ENCODE data around the gene SDR9C7.
"Not testable (repeated sequence)": the region's sequence is repeated elsewhere in the genome, so short reads cannot be mapped to it uniquely, and the experiment has no call there.

SDR9C7 gene

DNA sequence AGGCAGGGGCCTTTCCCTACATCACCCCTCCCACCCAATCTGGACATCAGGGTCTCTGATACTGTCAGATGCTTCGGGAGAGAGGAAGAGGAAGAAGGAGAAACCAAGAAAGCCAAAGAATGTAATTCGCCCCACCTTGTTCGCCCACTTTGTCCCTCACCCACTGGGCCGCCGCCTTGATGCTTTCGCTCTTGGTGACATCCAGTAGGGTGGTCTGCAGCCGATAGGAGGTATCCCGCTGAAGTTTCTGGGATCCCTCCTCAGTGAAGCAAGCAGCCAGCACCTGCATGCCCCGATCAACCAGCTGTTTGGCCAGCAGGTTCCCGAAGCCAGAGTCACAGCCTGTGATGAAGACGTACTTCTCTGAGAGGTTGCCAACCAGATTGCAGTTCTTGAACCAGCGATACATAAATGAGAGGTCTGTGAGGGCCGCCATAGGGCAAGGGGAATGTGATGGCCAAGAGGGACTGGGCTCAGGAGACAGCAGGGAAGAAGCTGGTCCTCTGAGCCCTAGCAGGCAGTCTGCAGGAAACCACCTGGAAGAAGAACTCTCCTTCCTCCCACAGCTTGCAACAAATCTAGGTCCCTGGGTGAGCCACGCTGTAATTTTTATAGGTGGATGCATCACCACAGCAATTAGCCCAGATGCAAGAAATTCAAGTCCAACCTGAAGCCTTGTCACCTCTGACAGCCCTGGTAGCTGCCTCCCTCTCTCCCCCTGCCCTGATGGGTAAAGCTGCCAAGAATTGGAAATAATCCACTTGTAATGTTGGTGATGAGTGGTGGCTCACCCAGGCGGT lies at the start of gene SDR9C7:
SDR9C7 (minus strand) TSS at position 583 of the 800 bp plus-strand sequence; CDS start at position 436, 147 bp downstream.
- Histone ChIP-seq H3K27ac (ENCODE audit: low read length) (no peak within 1 kb of the TSS), H3K27me3 (ENCODE audit: control insufficient read depth in 1 of 2, insufficient read depth in 2 of 2, low read length in 2 of 2) (no peaks in the 10 kb centered on the region), H3K9me3 (ENCODE audit: control insufficient read depth in 2 of 2, low read length in 2 of 2) (no peaks in the 10 kb centered on the region), H3K9ac (ENCODE audit: low read length in 2 of 2) (no peak within 1 kb of the TSS), H3K4me1 (ENCODE audit: control insufficient read depth, insufficient read depth, low read length) (no peaks in the 10 kb centered on the region), H3K4me3 (ENCODE audit: low read length in 2 of 2) (no peak within 1 kb of the TSS), H3K36me3 (ENCODE audit: control insufficient read depth in 2 of 2, insufficient read depth in 2 of 2, low read length in 2 of 2) (no peaks in the 10 kb centered on the region)

DNA sequence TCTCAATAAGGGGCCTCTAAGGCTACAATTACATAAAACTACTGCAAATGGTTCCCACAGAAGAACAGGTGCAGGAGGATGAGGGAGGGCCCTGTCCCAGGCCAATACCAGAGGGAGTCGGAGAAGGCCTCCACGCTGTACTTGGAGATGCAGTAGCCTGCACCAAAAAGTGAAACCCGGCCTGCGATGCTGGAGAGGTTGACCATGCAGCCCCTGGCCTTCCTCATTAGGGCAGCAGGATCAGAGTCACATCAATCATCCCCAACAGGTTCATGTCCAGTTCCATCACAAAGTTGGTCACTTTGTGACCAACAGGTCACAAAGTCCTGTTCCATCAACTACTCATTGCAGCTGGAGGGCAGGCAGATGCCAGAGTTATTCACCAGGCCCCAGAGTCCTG lies 49.2 kb upstream of the SDR9C7 start:
- no peak overlapping the region for H3K4me3 ChIP-seq (ENCODE audit: low read length in 2 of 2)
- no peak overlapping the region for H3K9ac ChIP-seq (ENCODE audit: low read length in 2 of 2)
- no peaks in the 10 kb centered on the region for H3K9me3 ChIP-seq (ENCODE audit: control insufficient read depth in 2 of 2, low read length in 2 of 2)
- no peaks in the 10 kb centered on the region for H3K36me3 ChIP-seq (ENCODE audit: control insufficient read depth in 2 of 2, insufficient read depth in 2 of 2, low read length in 2 of 2)
- peaks cover 4% of the 10 kb centered on the region for H3K4me1 ChIP-seq (ENCODE audit: control insufficient read depth, insufficient read depth, low read length)
- H3K27me3 ChIP-seq (ENCODE audit: control insufficient read depth in 1 of 2, insufficient read depth in 2 of 2, low read length in 2 of 2): no peaks in the 10 kb centered on the region
- H3K27ac ChIP-seq (ENCODE audit: low read length): no peak overlapping the region

DNA sequence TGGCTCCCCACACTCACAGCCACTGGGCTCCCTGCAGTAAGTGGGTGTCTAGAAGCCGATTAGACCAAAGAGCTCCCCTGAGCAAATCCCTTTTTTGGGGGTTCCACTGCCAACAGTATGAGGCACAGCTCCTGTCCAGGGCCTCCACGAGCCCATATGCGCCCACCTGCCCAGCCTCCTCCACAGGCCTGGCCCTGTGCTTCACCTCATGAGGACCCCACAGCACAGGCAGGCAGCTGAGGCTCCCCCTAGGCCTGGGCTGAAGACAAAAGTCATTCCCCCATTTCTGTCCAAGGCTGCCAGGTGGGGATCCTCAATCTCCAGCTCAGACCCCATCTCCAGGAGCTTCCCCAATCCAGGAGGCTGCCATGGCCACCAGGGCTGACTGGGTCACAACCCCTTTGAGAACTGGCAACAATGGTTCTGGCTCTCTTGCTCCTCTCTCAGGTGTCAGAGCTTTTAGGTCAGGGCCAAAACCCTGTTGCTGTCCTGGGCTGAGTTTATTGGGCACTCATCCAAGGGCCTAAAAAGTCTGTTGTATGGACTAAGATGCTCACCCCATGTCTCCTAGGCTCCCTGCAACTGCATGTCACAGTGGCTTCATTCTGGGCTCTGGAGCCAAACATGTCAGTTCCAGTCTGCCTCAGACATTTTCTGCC lies 48.5 kb upstream of the SDR9C7 start:
- H3K9ac ChIP-seq (ENCODE audit: low read length in 2 of 2); H3K36me3 ChIP-seq (ENCODE audit: control insufficient read depth in 2 of 2, insufficient read depth in 2 of 2, low read length in 2 of 2); H3K4me1 ChIP-seq (ENCODE audit: control insufficient read depth, insufficient read depth, low read length); H3K27me3 ChIP-seq (ENCODE audit: control insufficient read depth in 1 of 2, insufficient read depth in 2 of 2, low read length in 2 of 2); H3K4me3 ChIP-seq (ENCODE audit: low read length in 2 of 2); H3K9me3 ChIP-seq (ENCODE audit: control insufficient read depth in 2 of 2, low read length in 2 of 2); H3K27ac ChIP-seq (ENCODE audit: low read length): not testable (repeated sequence)

DNA sequence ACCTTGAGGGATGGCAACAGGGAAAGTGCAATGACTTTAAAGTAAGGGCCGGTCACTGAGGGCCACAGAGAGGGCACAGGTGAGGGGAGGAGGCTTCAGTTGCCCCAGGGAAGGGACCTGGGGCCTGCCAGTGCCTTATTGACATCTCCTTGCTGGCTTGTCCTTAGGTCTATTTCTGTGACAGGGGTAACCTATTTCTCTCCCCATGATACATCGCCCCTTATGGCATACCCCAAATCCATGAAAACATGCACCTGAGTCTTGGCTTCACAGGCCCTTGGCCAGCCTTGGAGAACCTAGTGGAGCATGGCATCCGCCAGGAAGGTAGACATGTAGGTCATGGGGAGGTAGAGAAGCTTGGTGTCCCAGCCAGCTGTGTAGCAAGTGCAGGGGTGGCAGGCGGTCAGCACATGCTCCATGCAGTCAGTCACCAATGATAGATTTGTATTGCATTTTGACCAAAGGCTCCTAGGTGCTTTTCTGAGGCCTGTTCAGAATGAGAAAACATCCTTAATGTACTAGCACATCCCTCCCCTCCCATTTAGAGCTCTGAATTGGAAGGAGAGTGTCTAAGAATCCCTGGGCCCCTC lies 46.8 kb upstream of the SDR9C7 start:
- no peak overlapping the region for H3K9ac ChIP-seq (ENCODE audit: low read length in 2 of 2)
- H3K27ac ChIP-seq (ENCODE audit: low read length): no peak overlapping the region
- no peaks in the 10 kb centered on the region for H3K27me3 ChIP-seq (ENCODE audit: control insufficient read depth in 1 of 2, insufficient read depth in 2 of 2, low read length in 2 of 2)
- no peak overlapping the region for H3K4me3 ChIP-seq (ENCODE audit: low read length in 2 of 2)
- no peaks in the 10 kb centered on the region for H3K4me1 ChIP-seq (ENCODE audit: control insufficient read depth, insufficient read depth, low read length)
- no peaks in the 10 kb centered on the region for H3K36me3 ChIP-seq (ENCODE audit: control insufficient read depth in 2 of 2, insufficient read depth in 2 of 2, low read length in 2 of 2)
- H3K9me3 ChIP-seq (ENCODE audit: control insufficient read depth in 2 of 2, low read length in 2 of 2): no peaks in the 10 kb centered on the region

DNA sequence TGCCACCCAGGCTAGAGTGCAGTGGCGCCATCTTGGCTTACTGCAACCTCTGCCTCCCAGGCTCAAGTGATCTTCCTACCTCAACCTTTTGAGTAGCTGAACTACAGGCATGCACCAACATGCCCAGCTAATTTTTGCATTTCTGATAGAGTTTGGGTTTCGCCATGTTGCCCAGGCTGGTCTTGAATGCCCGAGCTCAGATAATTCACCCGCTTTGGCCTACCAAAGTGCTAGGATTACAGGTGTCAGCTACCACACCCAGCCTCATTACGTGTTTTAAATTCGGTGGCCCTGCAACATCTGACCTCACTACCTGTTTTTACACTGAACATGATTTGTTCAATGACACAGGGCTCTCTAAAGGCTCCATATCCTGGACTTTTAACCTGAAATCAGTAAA lies 46.1 kb upstream of the SDR9C7 start:
- no peaks in the 10 kb centered on the region for H3K27me3 ChIP-seq (ENCODE audit: control insufficient read depth in 1 of 2, insufficient read depth in 2 of 2, low read length in 2 of 2)
- H3K9me3 ChIP-seq (ENCODE audit: control insufficient read depth in 2 of 2, low read length in 2 of 2): no peaks in the 10 kb centered on the region
- no peaks in the 10 kb centered on the region for H3K36me3 ChIP-seq (ENCODE audit: control insufficient read depth in 2 of 2, insufficient read depth in 2 of 2, low read length in 2 of 2)
- no peak overlapping the region for H3K27ac ChIP-seq (ENCODE audit: low read length)
- H3K4me1 ChIP-seq (ENCODE audit: control insufficient read depth, insufficient read depth, low read length): no peaks in the 10 kb centered on the region
- H3K4me3 ChIP-seq (ENCODE audit: low read length in 2 of 2): no peak overlapping the region
- H3K9ac ChIP-seq (ENCODE audit: low read length in 2 of 2): no peak overlapping the region

DNA sequence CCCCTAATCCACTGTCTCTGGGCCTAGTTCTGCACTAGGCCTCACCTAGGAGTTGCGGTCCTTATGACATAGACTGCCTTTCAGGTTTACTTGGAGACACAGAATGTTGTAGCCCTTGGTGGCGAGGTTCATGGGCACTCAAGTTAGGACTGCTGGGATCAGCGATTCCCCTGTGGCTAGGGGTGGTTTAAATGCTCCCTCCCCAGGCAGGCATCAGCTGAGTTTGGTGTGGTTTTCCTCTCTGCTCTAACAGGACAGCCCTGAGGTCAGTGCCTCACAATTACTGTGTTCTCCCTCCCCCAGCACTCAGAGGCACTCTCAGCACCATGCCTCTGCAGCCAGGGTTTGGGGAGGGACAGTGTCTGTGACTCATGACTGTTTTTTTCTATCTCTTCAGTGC lies 45.4 kb upstream of the SDR9C7 start:
- Histone ChIP-seq H3K27me3 (ENCODE audit: control insufficient read depth in 1 of 2, insufficient read depth in 2 of 2, low read length in 2 of 2) (no peaks in the 10 kb centered on the region), H3K4me1 (ENCODE audit: control insufficient read depth, insufficient read depth, low read length) (no peaks in the 10 kb centered on the region), H3K4me3 (ENCODE audit: low read length in 2 of 2) (no peak overlapping the region), H3K36me3 (ENCODE audit: control insufficient read depth in 2 of 2, insufficient read depth in 2 of 2, low read length in 2 of 2) (no peaks in the 10 kb centered on the region), H3K9me3 (ENCODE audit: control insufficient read depth in 2 of 2, low read length in 2 of 2) (no peaks in the 10 kb centered on the region), H3K27ac (ENCODE audit: low read length) (no peak overlapping the region), H3K9ac (ENCODE audit: low read length in 2 of 2) (no peak overlapping the region)

DNA sequence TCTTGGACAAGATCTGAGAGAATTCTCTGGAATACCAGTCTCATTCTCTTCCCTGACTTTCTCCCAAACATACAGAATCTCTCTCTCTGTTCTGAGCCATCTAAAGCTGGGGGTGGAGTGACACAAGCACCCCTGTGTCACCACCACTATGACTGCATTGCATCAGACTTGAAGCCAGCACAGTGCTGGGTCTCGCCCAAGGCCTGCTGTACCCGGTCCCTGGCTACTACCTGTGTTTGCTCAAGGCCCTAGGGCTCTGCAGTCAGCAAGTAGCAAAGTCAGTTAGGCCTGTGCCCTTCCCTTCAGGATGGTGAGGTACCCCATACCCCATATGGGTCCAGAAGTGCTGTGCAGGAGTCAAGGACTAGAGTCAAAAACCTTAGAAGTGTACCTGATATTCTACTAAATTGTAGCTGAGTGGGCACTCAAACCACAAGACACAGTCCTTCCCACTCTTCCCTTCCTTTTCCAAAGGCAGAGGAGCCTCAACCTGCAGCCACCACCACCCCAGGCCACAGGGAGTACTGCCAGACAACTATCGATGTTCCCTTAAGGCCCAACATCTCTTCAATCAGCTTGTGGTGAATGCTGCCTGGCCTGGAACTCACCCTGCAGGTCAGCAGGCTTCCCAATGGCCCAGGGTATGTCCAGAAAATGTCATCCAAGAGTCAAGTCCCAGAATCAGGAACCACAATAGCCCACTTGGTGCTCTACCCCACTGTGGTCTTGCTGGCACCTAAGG lies 44.4 kb upstream of the SDR9C7 start:
- no peaks in the 10 kb centered on the region for H3K4me1 ChIP-seq (ENCODE audit: control insufficient read depth, insufficient read depth, low read length)
- no peak overlapping the region for H3K9ac ChIP-seq (ENCODE audit: low read length in 2 of 2)
- no peaks in the 10 kb centered on the region for H3K9me3 ChIP-seq (ENCODE audit: control insufficient read depth in 2 of 2, low read length in 2 of 2)
- H3K27ac ChIP-seq (ENCODE audit: low read length): no peak overlapping the region
- no peaks in the 10 kb centered on the region for H3K27me3 ChIP-seq (ENCODE audit: control insufficient read depth in 1 of 2, insufficient read depth in 2 of 2, low read length in 2 of 2)
- H3K4me3 ChIP-seq (ENCODE audit: low read length in 2 of 2): no peak overlapping the region
- no peaks in the 10 kb centered on the region for H3K36me3 ChIP-seq (ENCODE audit: control insufficient read depth in 2 of 2, insufficient read depth in 2 of 2, low read length in 2 of 2)

DNA sequence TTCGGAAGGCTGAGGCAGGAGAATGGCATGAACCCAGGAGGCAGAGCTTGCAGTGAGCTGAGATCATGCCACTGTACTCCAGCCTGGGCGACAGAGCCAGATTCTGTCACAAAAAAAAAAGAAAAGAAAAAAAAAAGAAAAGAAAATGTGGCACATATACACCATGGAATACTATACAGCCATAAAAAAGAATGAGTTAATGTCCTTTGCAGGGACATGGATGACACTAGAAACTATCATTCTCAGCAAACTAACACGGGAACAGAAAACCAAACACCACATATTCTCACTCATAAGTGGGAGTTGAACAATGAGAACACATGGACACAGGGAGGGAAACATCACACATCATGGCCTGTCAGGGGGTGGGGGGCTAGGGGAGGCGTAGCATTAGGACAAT lies 43.2 kb upstream of the SDR9C7 start:
- H3K36me3 ChIP-seq (ENCODE audit: control insufficient read depth in 2 of 2, insufficient read depth in 2 of 2, low read length in 2 of 2): not testable (repeated sequence)

DNA sequence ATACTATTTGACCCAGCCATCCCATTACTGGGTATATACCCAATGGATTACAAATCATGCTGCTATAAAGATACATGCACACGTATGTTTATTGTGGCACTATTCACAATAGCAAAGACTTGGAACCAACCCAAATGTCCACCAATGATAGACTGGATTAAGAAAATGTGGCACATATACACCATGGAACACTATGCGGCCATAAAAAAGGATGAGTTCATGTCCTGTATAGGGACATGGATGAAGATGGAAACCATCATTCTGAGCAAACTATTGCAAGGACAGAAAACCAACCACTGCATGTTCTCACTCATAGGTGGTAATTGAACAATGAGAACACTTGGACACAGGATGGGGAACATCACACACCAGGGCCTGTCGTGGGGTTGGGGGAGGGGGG lies 40.0 kb upstream of the SDR9C7 start:
- not testable (repeated sequence) for H3K27me3 ChIP-seq (ENCODE audit: control insufficient read depth in 1 of 2, insufficient read depth in 2 of 2, low read length in 2 of 2); H3K4me1 ChIP-seq (ENCODE audit: control insufficient read depth, insufficient read depth, low read length); H3K9me3 ChIP-seq (ENCODE audit: control insufficient read depth in 2 of 2, low read length in 2 of 2); H3K36me3 ChIP-seq (ENCODE audit: control insufficient read depth in 2 of 2, insufficient read depth in 2 of 2, low read length in 2 of 2); H3K9ac ChIP-seq (ENCODE audit: low read length in 2 of 2); H3K27ac ChIP-seq (ENCODE audit: low read length); H3K4me3 ChIP-seq (ENCODE audit: low read length in 2 of 2)

More for the DNA sequence above, 43.2 kb upstream of the SDR9C7 start:
- not testable (repeated sequence) for H3K27me3 ChIP-seq (ENCODE audit: control insufficient read depth in 1 of 2, insufficient read depth in 2 of 2, low read length in 2 of 2); H3K9ac ChIP-seq (ENCODE audit: low read length in 2 of 2); H3K4me1 ChIP-seq (ENCODE audit: control insufficient read depth, insufficient read depth, low read length); H3K9me3 ChIP-seq (ENCODE audit: control insufficient read depth in 2 of 2, low read length in 2 of 2); H3K27ac ChIP-seq (ENCODE audit: low read length); H3K4me3 ChIP-seq (ENCODE audit: low read length in 2 of 2)

DNA sequence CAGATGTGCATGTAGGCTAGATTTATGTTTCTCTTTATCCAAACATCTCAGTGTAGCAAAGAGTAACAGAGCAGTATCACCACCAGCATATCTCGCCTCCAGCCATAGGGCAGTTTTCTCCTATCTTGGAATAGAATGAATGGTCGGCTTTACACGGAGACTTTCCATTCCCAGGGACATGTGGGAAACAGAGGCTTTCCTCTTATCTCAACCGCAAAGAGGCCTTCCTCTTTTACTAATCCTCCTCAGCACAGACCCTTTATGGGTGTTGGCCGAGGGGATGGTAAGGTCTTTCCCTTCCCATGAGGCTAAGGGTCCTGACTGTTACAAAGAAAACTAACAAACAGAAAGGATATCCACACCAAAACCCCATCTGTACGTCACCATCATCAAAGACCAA lies 34.7 kb upstream of the SDR9C7 start:
- not testable (repeated sequence) for H3K4me1 ChIP-seq (ENCODE audit: control insufficient read depth, insufficient read depth, low read length); H3K9ac ChIP-seq (ENCODE audit: low read length in 2 of 2); H3K9me3 ChIP-seq (ENCODE audit: control insufficient read depth in 2 of 2, low read length in 2 of 2); H3K4me3 ChIP-seq (ENCODE audit: low read length in 2 of 2); H3K27me3 ChIP-seq (ENCODE audit: control insufficient read depth in 1 of 2, insufficient read depth in 2 of 2, low read length in 2 of 2); H3K27ac ChIP-seq (ENCODE audit: low read length); H3K36me3 ChIP-seq (ENCODE audit: control insufficient read depth in 2 of 2, insufficient read depth in 2 of 2, low read length in 2 of 2)

All from stomach smooth muscle (tissue), 2 donors.